Suprapubic skin (tissue), 3 donors: ENCODE data around the gene RASAL1.

Experiments used
- POLR2AphosphoS5 ChIP-seq, 3 donors: sonication (generic); formaldehyde crosslinking; IDR thresholded peaks; one replicate each; pipeline ENCODE4 v1.6.1; 2017; ENCODE audit warnings: antibody characterized with exemption in 3 of 3
- TF ChIP-seq, protein P1 (sequence below), 2 donors: fragments of 200-600 bp in 1 of 2; fragments of 450-650 bp in 1 of 2; sonication (generic) in 1 of 2; IDR thresholded peaks; one replicate each; pipeline ENCODE4 v1.5.1; 2016 to 2019; ENCODE audit warnings: antibody characterized with exemption in 2 of 2, mild to moderate bottlenecking in 1 of 2, moderate library complexity in 1 of 2

DNA sequence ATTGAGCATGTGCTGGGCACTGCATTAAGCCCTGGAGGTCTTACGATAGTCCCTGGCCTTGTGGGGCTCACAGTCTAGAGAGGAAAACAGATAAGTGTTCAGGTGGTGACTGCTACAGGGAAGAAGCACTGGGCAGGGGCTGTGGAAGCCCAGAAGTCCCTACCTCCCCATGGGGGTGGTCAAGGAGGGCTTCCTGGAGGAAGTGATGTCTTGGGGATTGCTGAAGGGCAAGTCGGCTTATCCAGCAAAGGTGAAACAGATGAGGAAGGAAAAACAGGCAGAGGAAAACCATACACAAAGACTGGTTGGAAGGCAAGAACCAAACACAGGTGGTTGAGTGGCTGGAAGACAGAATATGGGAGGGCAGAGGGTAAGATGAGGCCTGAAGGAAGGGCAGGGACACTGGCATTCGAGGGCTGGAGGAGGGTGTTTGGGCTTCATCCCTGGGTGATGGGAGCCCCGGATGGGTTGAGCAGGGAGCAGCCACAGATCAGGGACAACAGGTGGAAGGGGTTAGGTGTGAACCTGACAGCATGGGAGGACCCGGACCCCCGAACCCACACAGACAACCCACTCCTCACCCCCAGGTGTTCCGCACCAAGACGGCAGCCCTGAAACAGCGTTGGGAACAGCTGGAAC lies 16.8 kb upstream of the RASAL1 start:
- TF ChIP-seq, protein P1, sequence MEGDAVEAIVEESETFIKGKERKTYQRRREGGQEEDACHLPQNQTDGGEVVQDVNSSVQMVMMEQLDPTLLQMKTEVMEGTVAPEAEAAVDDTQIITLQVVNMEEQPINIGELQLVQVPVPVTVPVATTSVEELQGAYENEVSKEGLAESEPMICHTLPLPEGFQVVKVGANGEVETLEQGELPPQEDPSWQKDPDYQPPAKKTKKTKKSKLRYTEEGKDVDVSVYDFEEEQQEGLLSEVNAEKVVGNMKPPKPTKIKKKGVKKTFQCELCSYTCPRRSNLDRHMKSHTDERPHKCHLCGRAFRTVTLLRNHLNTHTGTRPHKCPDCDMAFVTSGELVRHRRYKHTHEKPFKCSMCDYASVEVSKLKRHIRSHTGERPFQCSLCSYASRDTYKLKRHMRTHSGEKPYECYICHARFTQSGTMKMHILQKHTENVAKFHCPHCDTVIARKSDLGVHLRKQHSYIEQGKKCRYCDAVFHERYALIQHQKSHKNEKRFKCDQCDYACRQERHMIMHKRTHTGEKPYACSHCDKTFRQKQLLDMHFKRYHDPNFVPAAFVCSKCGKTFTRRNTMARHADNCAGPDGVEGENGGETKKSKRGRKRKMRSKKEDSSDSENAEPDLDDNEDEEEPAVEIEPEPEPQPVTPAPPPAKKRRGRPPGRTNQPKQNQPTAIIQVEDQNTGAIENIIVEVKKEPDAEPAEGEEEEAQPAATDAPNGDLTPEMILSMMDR (IDR thresholded peaks at IDR 0.05), result no peak
- TF ChIP-seq POLR2AphosphoS5 (IDR thresholded peaks at IDR 0.05), result no peak
